Prostate gland (tissue), 2 donors: ENCODE data around the gene RBCK1. TPM values are rescaled to one million over a fixed set of nuclear protein-coding genes. Genes with fewer than 3 reads are reported as not detected.
"Not testable (repeated sequence)": the region's sequence is repeated elsewhere in the genome, so short reads cannot be mapped to it uniquely, and the experiment has no call there.

ENCODE experiments used
- DNase-seq: peaks from one replicate; pipeline ENCODE4 v3.0.0-alpha.2; 2019; ENCODE audit warnings: low spot score
- H3K27ac ChIP-seq, 2 donors: fragments of 200-600 bp; sonication (generic); 2 replicates each; pipeline ENCODE4 v1.5.1; 2017 to 2019
- H3K27me3 ChIP-seq: fragments of 200-600 bp; sonication (generic); replicated peaks from 2 replicates; pipeline ENCODE4 v1.5.1; 2019; ENCODE audit not compliant: insufficient read depth
- H3K36me3 ChIP-seq, 2 donors: fragments of 200-600 bp; sonication (generic); 1 replicate in 1 of 2; 2 replicates in 1 of 2; pipeline versions ENCODE4 v1.5.1 to v1.8.1; 2017 to 2019
- H3K4me1 ChIP-seq: fragments of 200-600 bp; sonication (generic); replicated peaks from 2 replicates; pipeline ENCODE4 v1.5.1; 2019
- H3K4me3 ChIP-seq, 2 donors: fragments of 200-600 bp; sonication (generic); 2 replicates each; pipeline ENCODE4 v1.5.1; 2017 to 2019
- H3K9me3 ChIP-seq: fragments of 200-600 bp; sonication (generic); 2 replicates; pipeline ENCODE4 v1.5.1; 2017
- CTCF ChIP-seq, 4 experiments: fragments of 200-600 bp in 2 of 4; fragments of 450-650 bp in 2 of 4; sonication (generic) in 2 of 4; IDR thresholded peaks; 1 replicate in 3 of 4; 2 replicates in 1 of 4; pipeline ENCODE4 v1.5.1; 2016 to 2019; ENCODE audit warnings: antibody characterized with exemption in 4 of 4, mild to moderate bottlenecking in 2 of 4, moderate library complexity in 2 of 4
- POLR2A ChIP-seq: fragments of 450-650 bp; IDR thresholded peaks from one replicate; pipeline ENCODE4 v1.6.1; 2016; ENCODE audit warnings: antibody characterized with exemption, mild to moderate bottlenecking
- POLR2AphosphoS5 ChIP-seq: sonication (generic); formaldehyde crosslinking; IDR thresholded peaks from one replicate; pipeline ENCODE4 v1.6.1; 2017; ENCODE audit warnings: antibody characterized with exemption
- WGBS: methylation state at CpG from one replicate; pipeline ENCODE4 v1.1.5; 2018; 5-methylcytosine and 5-hydroxymethylcytosine counted together
- intact Hi-C: fragments of 100-400 bp; cut with DNase I; formaldehyde crosslinking; loops from one replicate; pipeline ENCODE4 v1.14.2; 2022
- total RNA-seq, 2 donors: library from RNA; depleted of rRNA; stranded (reverse); fragments of >200 nt; gene quantifications; one replicate each; pipeline ENCODE4 v1.1.0, GENCODE V29; 2016

The RBCK1 gene
- total RNA-seq, 2 donors from 2014 or later = 108 to 158 TPM

GRCh38 chr20:445514-446336 lies 37.6 kb downstream of the RBCK1 start:
- Histone ChIP-seq H3K36me3 (peaks cover 4 to 7% of the 10 kb centered on the region in 2 donors), H3K27me3 (no peaks in the 10 kb centered on the region), H3K4me3 (no peak overlapping the region), H3K27ac (no peak overlapping the region), H3K4me1 (no peaks in the 10 kb centered on the region), H3K9me3 (no peaks in the 10 kb centered on the region)
- DNase-seq = no peak
- TF ChIP-seq CTCF (IDR thresholded peaks at IDR 0.05) = no peak
- intact Hi-C loops = no loop called here
- 82% methylated on average over 5 of the region's 5 CpGs for WGBS

- H3K9me3 ChIP-seq, H3K36me3 ChIP-seq, intact Hi-C loops, DNase-seq, H3K27ac ChIP-seq, H3K27me3 ChIP-seq, H3K4me1 ChIP-seq, H3K4me3 ChIP-seq: not testable (repeated sequence)
- WGBS = 94% methylated on average over 11 of the region's 11 CpGs
Observed at GRCh38 chr20:452021-452420, 43.9 kb downstream of the RBCK1 start.

GRCh38 chr20:454951-455350 lies 46.9 kb downstream of the RBCK1 start:
- intact Hi-C loops = no loop called here
- Histone ChIP-seq H3K36me3 (no peaks in the 10 kb centered on the region), H3K4me3 (no peak overlapping the region), H3K9me3 (no peaks in the 10 kb centered on the region), H3K4me1 (no peaks in the 10 kb centered on the region), H3K27me3 (no peaks in the 10 kb centered on the region), H3K27ac (peak overlapping the region in 1 of 2 donors; percentile 9)
- DNase-seq = peak; percentile 39
- TF ChIP-seq POLR2A = no peak
- TF ChIP-seq CTCF (IDR thresholded peaks at IDR 0.05) = no peak
- TF ChIP-seq POLR2AphosphoS5 = peak; percentile 48
- 51% methylated on average over 3 of the region's 3 CpGs for WGBS

GRCh38 chr20:458776-459175 lies 50.7 kb downstream of the RBCK1 start:
- Histone ChIP-seq H3K27ac (no peak overlapping the region), H3K36me3 (no peaks in the 10 kb centered on the region), H3K4me1 (no peaks in the 10 kb centered on the region), H3K4me3 (no peak overlapping the region), H3K27me3 (no peaks in the 10 kb centered on the region), H3K9me3 (no peaks in the 10 kb centered on the region)
- 54% methylated on average over 6 of the region's 6 CpGs for WGBS
- intact Hi-C loops = no loop called here
- no peak for DNase-seq
- TF ChIP-seq POLR2AphosphoS5 = no peak
- no peak for TF ChIP-seq CTCF (IDR thresholded peaks at IDR 0.05)
- no peak for TF ChIP-seq POLR2A

- no peak for DNase-seq
- Histone ChIP-seq H3K36me3 (no peaks in the 10 kb centered on the region), H3K9me3 (no peaks in the 10 kb centered on the region), H3K27ac (no peak overlapping the region), H3K4me1 (no peaks in the 10 kb centered on the region), H3K4me3 (no peak overlapping the region), H3K27me3 (no peaks in the 10 kb centered on the region)
- TF ChIP-seq POLR2A = no peak
- no peak for TF ChIP-seq CTCF (IDR thresholded peaks at IDR 0.05)
- no peak for TF ChIP-seq POLR2AphosphoS5
- 23% methylated on average over 3 of the region's 3 CpGs for WGBS
- intact Hi-C loops = loop anchor here (5.0 kb wide), 1 partner anchor 53 kb away; the partner anchor contains the start of gene RBCK1
Observed at GRCh38 chr20:460180-460579, 52.1 kb downstream of the RBCK1 start.
